CD4-positive, CD25-positive, alpha-beta regulatory T cell (primary cell): ENCODE measurements around the gene CACNA1H. TPM values are rescaled to one million over a fixed set of nuclear protein-coding genes. Genes with fewer than 3 reads are reported as not detected.
"Not testable (repeated sequence)": the region's sequence is repeated elsewhere in the genome, so short reads cannot be mapped to it uniquely, and the experiment has no call there.

Experiments
- ATAC-seq, 2 donors: fragments of 150-1000 bp; cut with Tn5 transposase; one replicate each; pipeline ENCODE4 v1.10.0; 2021; ENCODE audit warnings: low read depth in 2 of 2, moderate number of reproducible peaks in 2 of 2, moderate library complexity in 1 of 2
- DNase-seq, 3 donors: peaks; one replicate each; pipeline versions ENCODE4 v3.0.0 to v3.0.0-alpha.2; 2012 to 2022; ENCODE audit warnings: mixed read lengths in 1 of 3
- H3K27ac ChIP-seq: one replicate; pipeline ENCODE4 v1.7.0; 2013; ENCODE audit warnings: mild to moderate bottlenecking, low read length; ENCODE audit not compliant: insufficient read depth, poor library complexity, severe bottlenecking
- H3K27me3 ChIP-seq: one replicate; pipeline ENCODE4 v1.7.0; 2013; ENCODE audit warnings: low read length; ENCODE audit not compliant: control insufficient read depth, insufficient read depth
- H3K36me3 ChIP-seq: one replicate; pipeline ENCODE4 v1.7.0; 2013; ENCODE audit warnings: mild to moderate bottlenecking, low read length, moderate library complexity; ENCODE audit not compliant: control insufficient read depth, insufficient read depth
- H3K4me1 ChIP-seq: 2 replicates; pipeline ENCODE4 v1.7.0; 2013; ENCODE audit warnings: mild to moderate bottlenecking, low read length; ENCODE audit not compliant: insufficient read depth, control insufficient read depth, poor library complexity, severe bottlenecking
- H3K4me3 ChIP-seq: one replicate; pipeline ENCODE4 v1.7.0; 2013; ENCODE audit warnings: low read depth, mild to moderate bottlenecking, low read length, moderate library complexity
- H3K9me3 ChIP-seq, 2 experiments: 1 replicate in 1 of 2; 2 replicates in 1 of 2; pipeline ENCODE4 v1.7.0; 2013; ENCODE audit warnings: low read length in 2 of 2, mild to moderate bottlenecking in 1 of 2, moderate library complexity in 1 of 2; ENCODE audit not compliant: control insufficient read depth in 2 of 2
- H3K27ac Mint-ChIP-seq, 3 donors: one replicate each; pipeline ENCODE4 v1.8.0; 2020 to 2022; ENCODE audit warnings: mild to moderate bottlenecking in 3 of 3, mixed read lengths in 3 of 3, moderate library complexity in 2 of 3
- H3K27me3 Mint-ChIP-seq: one replicate; pipeline ENCODE4 v1.8.0; 2022; ENCODE audit warnings: mild to moderate bottlenecking, mixed read lengths
- H3K36me3 Mint-ChIP-seq: one replicate; pipeline ENCODE4 v1.8.0; 2020; ENCODE audit warnings: mixed read lengths
- H3K4me1 Mint-ChIP-seq, 4 donors: one replicate each; pipeline ENCODE4 v1.8.0; 2020 to 2022; ENCODE audit warnings: mixed read lengths in 4 of 4, mild to moderate bottlenecking in 1 of 4
- H3K4me3 Mint-ChIP-seq, 4 donors: one replicate each; pipeline ENCODE4 v1.8.0; 2020 to 2022; ENCODE audit warnings: mild to moderate bottlenecking in 4 of 4, mixed read lengths in 4 of 4, moderate library complexity in 3 of 4
- H3K9me3 Mint-ChIP-seq, 7 donors: one replicate each; pipeline ENCODE4 v1.8.0; 2020 to 2022; ENCODE audit warnings: mixed read lengths in 7 of 7, mild to moderate bottlenecking in 3 of 7, moderate library complexity in 2 of 7
- polyA plus RNA-seq, 4 donors: library from polyadenylated mRNA; unstranded; fragments of 300-500 nt; fragmentation: Illumina TruSeq; gene quantifications; one replicate each; pipeline ENCODE4 v1.2.3, GENCODE V29; 2021
- total RNA-seq: library from RNA; stranded (reverse); gene quantifications from one replicate; pipeline ENCODE4 v1.2.3, GENCODE V29; 2022

Gene CACNA1H
- total and polyA plus RNA-seq, 5 donors from 2014 or later: 0.37 to 4.2 (median 0.50) TPM; not detected in 1

- H3K4me3 Mint-ChIP-seq: no peak overlapping the region
- peaks cover 0 to 17% (median 0%) of the 10 kb centered on the region in 4 donors for H3K4me1 Mint-ChIP-seq
- H3K27me3 Mint-ChIP-seq: peaks cover 4% of the 10 kb centered on the region
- H3K9me3 Mint-ChIP-seq: peaks cover 0 to 3% (median 0%) of the 10 kb centered on the region in 7 donors
- H3K27ac ChIP-seq: no peak overlapping the region
- no peak for DNase-seq
- H3K4me1 ChIP-seq: no peaks in the 10 kb centered on the region
- peak overlapping the region in 1 of 3 donors; percentile 23 for H3K27ac Mint-ChIP-seq
- no peak for ATAC-seq
- H3K27me3 ChIP-seq: no peaks in the 10 kb centered on the region
- no peak overlapping the region for H3K4me3 ChIP-seq
- no peaks in the 10 kb centered on the region for H3K9me3 ChIP-seq
- H3K36me3 ChIP-seq: no peaks in the 10 kb centered on the region
- no peaks in the 10 kb centered on the region for H3K36me3 Mint-ChIP-seq
Measured at GRCh38 chr16:1197237-1197866, 44.4 kb downstream of the CACNA1H start.

- Mint-ChIP-seq H3K4me1 (peaks cover 0 to 17% (median 0%) of the 10 kb centered on the region in 4 donors), H3K4me3 (no peak overlapping the region), H3K9me3 (peaks cover 0 to 3% (median 0%) of the 10 kb centered on the region in 7 donors), H3K27ac (no peak overlapping the region), H3K36me3 (no peaks in the 10 kb centered on the region), H3K27me3 (peaks cover 1% of the 10 kb centered on the region)
- ATAC-seq: no peak
- DNase-seq: no peak
- no peak overlapping the region for H3K4me3 ChIP-seq
- no peaks in the 10 kb centered on the region for H3K9me3 ChIP-seq
- H3K36me3 ChIP-seq: no peaks in the 10 kb centered on the region
- no peak overlapping the region for H3K27ac ChIP-seq
- H3K27me3 ChIP-seq: no peaks in the 10 kb centered on the region
- H3K4me1 ChIP-seq: no peaks in the 10 kb centered on the region
Measured at GRCh38 chr16:1198194-1198593, 45.3 kb downstream of the CACNA1H start.

- H3K4me1 ChIP-seq, H3K27ac ChIP-seq, H3K36me3 Mint-ChIP-seq, H3K4me3 Mint-ChIP-seq, DNase-seq, H3K36me3 ChIP-seq, H3K27me3 Mint-ChIP-seq, H3K4me3 ChIP-seq, H3K27ac Mint-ChIP-seq, H3K9me3 Mint-ChIP-seq, H3K9me3 ChIP-seq, H3K27me3 ChIP-seq, ATAC-seq: not testable (repeated sequence)
- peaks cover 0 to 17% (median 0%) of the 10 kb centered on the region in 4 donors for H3K4me1 Mint-ChIP-seq
Measured at GRCh38 chr16:1198671-1199346, 45.9 kb downstream of the CACNA1H start.

- H3K4me1 ChIP-seq: no peaks in the 10 kb centered on the region
- no peaks in the 10 kb centered on the region for H3K27me3 ChIP-seq
- no peaks in the 10 kb centered on the region for H3K27me3 Mint-ChIP-seq
- no peak for DNase-seq
- no peak for ATAC-seq
- H3K9me3 Mint-ChIP-seq: peaks cover 0 to 3% (median 0%) of the 10 kb centered on the region in 7 donors
- peak overlapping the region in 1 of 3 donors; percentile 87 for H3K27ac Mint-ChIP-seq
- H3K4me1 Mint-ChIP-seq: peaks cover 0 to 17% (median 0%) of the 10 kb centered on the region in 4 donors
- H3K36me3 Mint-ChIP-seq: no peaks in the 10 kb centered on the region
- no peaks in the 10 kb centered on the region for H3K9me3 ChIP-seq
- H3K36me3 ChIP-seq: no peaks in the 10 kb centered on the region
- no peak overlapping the region for H3K27ac ChIP-seq
- H3K4me3 ChIP-seq: no peak overlapping the region
- peak overlapping the region in 2 of 4 donors; percentile 41 to 63 for H3K4me3 Mint-ChIP-seq
Measured at GRCh38 chr16:1199347-1200013, 46.6 kb downstream of the CACNA1H start.

- no peak for DNase-seq
- Mint-ChIP-seq H3K4me1 (peaks cover 0 to 17% (median 0%) of the 10 kb centered on the region in 4 donors), H3K4me3 (peak overlapping the region in 1 of 4 donors; percentile 41), H3K36me3 (no peaks in the 10 kb centered on the region), H3K27me3 (no peaks in the 10 kb centered on the region), H3K9me3 (peaks cover 0 to 3% (median 0%) of the 10 kb centered on the region in 7 donors), H3K27ac (peak overlapping the region in 1 of 3 donors; percentile 87)
- Histone ChIP-seq H3K27me3 (no peaks in the 10 kb centered on the region), H3K27ac (no peak overlapping the region), H3K36me3 (no peaks in the 10 kb centered on the region), H3K4me3 (no peak overlapping the region), H3K9me3 (no peaks in the 10 kb centered on the region), H3K4me1 (no peaks in the 10 kb centered on the region)
- ATAC-seq: no peak
Measured at GRCh38 chr16:1200014-1200627, 47.2 kb downstream of the CACNA1H start.

GRCh38 chr16:1201444-1201843 is 48.5 kb downstream of the CACNA1H start:
- no peaks in the 10 kb centered on the region for H3K36me3 ChIP-seq
- peaks cover 0 to 14% (median 0%) of the 10 kb centered on the region in 4 donors for H3K4me1 Mint-ChIP-seq
- H3K27me3 Mint-ChIP-seq: no peaks in the 10 kb centered on the region
- no peaks in the 10 kb centered on the region for H3K27me3 ChIP-seq
- H3K4me1 ChIP-seq: no peaks in the 10 kb centered on the region
- H3K36me3 Mint-ChIP-seq: no peaks in the 10 kb centered on the region
- peaks cover 0 to 3% (median 0%) of the 10 kb centered on the region in 7 donors for H3K9me3 Mint-ChIP-seq
- DNase-seq (no peak), ATAC-seq (no peak)
- H3K9me3 ChIP-seq: no peaks in the 10 kb centered on the region
- no peak overlapping the region for H3K27ac ChIP-seq
- no peak overlapping the region for H3K27ac Mint-ChIP-seq
- no peak overlapping the region for H3K4me3 ChIP-seq
- no peak overlapping the region for H3K4me3 Mint-ChIP-seq

GRCh38 chr16:1202274-1202673 is 49.4 kb downstream of the CACNA1H start:
- Histone ChIP-seq H3K27ac (no peak overlapping the region), H3K9me3 (no peaks in the 10 kb centered on the region), H3K4me3 (no peak overlapping the region), H3K36me3 (no peaks in the 10 kb centered on the region), H3K27me3 (no peaks in the 10 kb centered on the region), H3K4me1 (no peaks in the 10 kb centered on the region)
- Mint-ChIP-seq H3K27me3 (no peaks in the 10 kb centered on the region), H3K36me3 (no peaks in the 10 kb centered on the region), H3K4me3 (no peak overlapping the region), H3K4me1 (peaks cover 0 to 5% (median 0%) of the 10 kb centered on the region in 4 donors), H3K27ac (no peak overlapping the region), H3K9me3 (peaks cover 0 to 2% (median 0%) of the 10 kb centered on the region in 7 donors)
- no peak for DNase-seq
- ATAC-seq: no peak
